ENCODE measurements around the gene KLC1. TPM values are rescaled to one million over a fixed set of nuclear protein-coding genes. Genes with fewer than 3 reads are reported as not detected.

The KLC1 gene
- total RNA-seq, 3 donors from 2014 or later (not counting 1 experiment from before 2014, with no cell fraction given), result 144 to 200 (median 178) TPM

- Mint-ChIP-seq H3K27ac (no peak overlapping the region), H3K36me3 (no peaks in the 10 kb centered on the region), H3K4me3 (no peak overlapping the region), H3K4me1 (no peaks in the 10 kb centered on the region), H3K9me3 (no peaks in the 10 kb centered on the region), H3K27me3 (ENCODE audit: low read depth in 2 of 2) (no peaks in the 10 kb centered on the region)
- Histone ChIP-seq H3K27ac (ENCODE audit: low read length) (no peak overlapping the region), H3K4me1 (ENCODE audit: control insufficient read depth, insufficient read depth, low read length) (no peaks in the 10 kb centered on the region), H3K9me3 (ENCODE audit: control insufficient read depth, insufficient read depth, low read length) (no peaks in the 10 kb centered on the region), H3K36me3 (ENCODE audit: control insufficient read depth, insufficient read depth, low read length) (peaks cover 16% of the 10 kb centered on the region), H3K4me3 (ENCODE audit: low read length) (no peak overlapping the region), H3K27me3 (ENCODE audit: control insufficient read depth, insufficient read depth, low read length) (no peaks in the 10 kb centered on the region)
- DNase-seq, result no peak
- TF ChIP-seq CTCF (IDR thresholded peaks at IDR 0.05), result no peak
- 96% methylated on average over 23 of the region's 23 CpGs for WGBS (ENCODE audit: insufficient coverage)
- ATAC-seq, result no peak
- intact Hi-C loops (cut with micrococcal nuclease), result no loop called here
Observed at GRCh38 chr14:103734081-103734888, 105.3 kb downstream of the KLC1 start.

GRCh38 chr14:103735022-103735421, 106.0 kb downstream of the KLC1 start:
- DNase-seq (no peak), ATAC-seq (no peak)
- TF ChIP-seq CTCF (IDR thresholded peaks at IDR 0.05), result no peak
- H3K9me3 Mint-ChIP-seq, result no peaks in the 10 kb centered on the region
- Histone ChIP-seq H3K27ac (ENCODE audit: low read length) (no peak overlapping the region), H3K27me3 (ENCODE audit: control insufficient read depth, insufficient read depth, low read length) (no peaks in the 10 kb centered on the region), H3K4me1 (ENCODE audit: control insufficient read depth, insufficient read depth, low read length) (no peaks in the 10 kb centered on the region), H3K36me3 (ENCODE audit: control insufficient read depth, insufficient read depth, low read length) (peaks cover 18% of the 10 kb centered on the region), H3K9me3 (ENCODE audit: control insufficient read depth, insufficient read depth, low read length) (no peaks in the 10 kb centered on the region), H3K4me3 (ENCODE audit: low read length) (no peak overlapping the region)
- 87% methylated on average over 12 of the region's 12 CpGs for WGBS (ENCODE audit: insufficient coverage)
- H3K4me1 Mint-ChIP-seq, result no peaks in the 10 kb centered on the region
- intact Hi-C loops (cut with micrococcal nuclease), result no loop called here
- no peaks in the 10 kb centered on the region for H3K27me3 Mint-ChIP-seq (ENCODE audit: low read depth in 2 of 2)
- no peaks in the 10 kb centered on the region for H3K36me3 Mint-ChIP-seq
- H3K4me3 Mint-ChIP-seq, result no peak overlapping the region
- H3K27ac Mint-ChIP-seq, result no peak overlapping the region

GRCh38 chr14:103735439-103735814, 106.4 kb downstream of the KLC1 start:
- Histone ChIP-seq H3K27ac (ENCODE audit: low read length) (no peak overlapping the region), H3K4me3 (ENCODE audit: low read length) (no peak overlapping the region), H3K9me3 (ENCODE audit: control insufficient read depth, insufficient read depth, low read length) (no peaks in the 10 kb centered on the region), H3K36me3 (ENCODE audit: control insufficient read depth, insufficient read depth, low read length) (peaks cover 19% of the 10 kb centered on the region), H3K4me1 (ENCODE audit: control insufficient read depth, insufficient read depth, low read length) (no peaks in the 10 kb centered on the region), H3K27me3 (ENCODE audit: control insufficient read depth, insufficient read depth, low read length) (no peaks in the 10 kb centered on the region)
- TF ChIP-seq CTCF (IDR thresholded peaks at IDR 0.05), result no peak
- no peak overlapping the region for H3K27ac Mint-ChIP-seq
- no peaks in the 10 kb centered on the region for H3K27me3 Mint-ChIP-seq (ENCODE audit: low read depth in 2 of 2)
- H3K36me3 Mint-ChIP-seq, result no peaks in the 10 kb centered on the region
- DNase-seq, result no peak
- WGBS (ENCODE audit: insufficient coverage), result 83% methylated on average over 7 of the region's 7 CpGs
- no peak overlapping the region for H3K4me3 Mint-ChIP-seq
- intact Hi-C loops (cut with micrococcal nuclease), result no loop called here
- H3K4me1 Mint-ChIP-seq, result no peaks in the 10 kb centered on the region
- no peak for ATAC-seq
- H3K9me3 Mint-ChIP-seq, result no peaks in the 10 kb centered on the region
